Progenitor cell of endocrine pancreas (in vitro differentiated cells): ENCODE measurements around the gene C1orf198. TPM values are rescaled to one million over a fixed set of nuclear protein-coding genes. Genes with fewer than 3 reads are reported as not detected.

Experiments
- DNase-seq: peaks from one replicate; pipeline ENCODE4 v3.0.0; 2021; ENCODE audit warnings: low spot score; ENCODE audit not compliant: unreplicated experiment
- H3K27ac Mint-ChIP-seq: 2 replicates; pipeline ENCODE4 v1.8.0; 2021; ENCODE audit warnings: mild to moderate bottlenecking, moderate library complexity, mixed read lengths
- H3K27me3 Mint-ChIP-seq: 2 replicates; pipeline ENCODE4 v1.8.0; 2021; ENCODE audit warnings: mixed read lengths
- H3K36me3 Mint-ChIP-seq: 2 replicates; pipeline ENCODE4 v1.8.0; 2022; ENCODE audit warnings: mixed read lengths; ENCODE audit not compliant: insufficient read depth
- H3K4me1 Mint-ChIP-seq: 2 replicates; pipeline ENCODE4 v1.8.0; 2021; ENCODE audit warnings: low read depth, mixed read lengths
- H3K4me3 Mint-ChIP-seq: 2 replicates; pipeline ENCODE4 v1.8.0; 2021; ENCODE audit warnings: low read depth, mild to moderate bottlenecking, moderate library complexity, mixed read lengths
- H3K9me3 Mint-ChIP-seq: 2 replicates; pipeline ENCODE4 v1.8.0; 2021; ENCODE audit warnings: low read depth, mixed read lengths
- total RNA-seq: library from RNA; stranded (reverse); gene quantifications from 2 replicates; pipeline ENCODE4 v1.2.1, GENCODE V29; 2021
- TF ChIP-seq, protein P1 (sequence below): fragments of 200-600 bp; sonication (generic); IDR thresholded peaks from one replicate; pipeline ENCODE4 v1.5.0; 2021; ENCODE audit warnings: antibody characterized with exemption, mild to moderate bottlenecking; ENCODE audit not compliant: unreplicated experiment

C1orf198 gene
- total RNA-seq, 1 donor from 2014 or later = 70.1 TPM

DNA sequence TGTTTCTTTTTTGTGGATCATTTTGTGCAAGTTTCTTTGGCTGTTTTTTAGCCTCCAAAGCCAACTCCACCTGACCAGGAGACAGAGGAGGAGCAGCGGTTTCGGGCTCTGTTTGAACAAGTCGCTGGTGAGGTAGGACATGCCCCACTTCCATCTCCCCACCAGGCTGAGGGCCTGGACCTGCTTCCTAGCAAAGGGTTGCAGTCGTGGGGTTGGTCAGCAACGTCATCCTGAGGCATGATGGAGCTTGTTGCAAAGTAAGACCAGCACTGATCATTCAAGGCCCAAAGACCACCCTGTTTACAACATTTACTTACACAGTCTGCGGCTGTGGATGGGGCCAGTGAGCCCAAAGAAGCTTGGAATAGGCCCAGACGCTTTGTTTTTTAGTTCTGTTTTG lies 80.8 kb downstream of the C1orf198 start:
- peaks cover 5% of the 10 kb centered on the region for H3K36me3 Mint-ChIP-seq
- DNase-seq = no peak
- TF ChIP-seq, protein P1, sequence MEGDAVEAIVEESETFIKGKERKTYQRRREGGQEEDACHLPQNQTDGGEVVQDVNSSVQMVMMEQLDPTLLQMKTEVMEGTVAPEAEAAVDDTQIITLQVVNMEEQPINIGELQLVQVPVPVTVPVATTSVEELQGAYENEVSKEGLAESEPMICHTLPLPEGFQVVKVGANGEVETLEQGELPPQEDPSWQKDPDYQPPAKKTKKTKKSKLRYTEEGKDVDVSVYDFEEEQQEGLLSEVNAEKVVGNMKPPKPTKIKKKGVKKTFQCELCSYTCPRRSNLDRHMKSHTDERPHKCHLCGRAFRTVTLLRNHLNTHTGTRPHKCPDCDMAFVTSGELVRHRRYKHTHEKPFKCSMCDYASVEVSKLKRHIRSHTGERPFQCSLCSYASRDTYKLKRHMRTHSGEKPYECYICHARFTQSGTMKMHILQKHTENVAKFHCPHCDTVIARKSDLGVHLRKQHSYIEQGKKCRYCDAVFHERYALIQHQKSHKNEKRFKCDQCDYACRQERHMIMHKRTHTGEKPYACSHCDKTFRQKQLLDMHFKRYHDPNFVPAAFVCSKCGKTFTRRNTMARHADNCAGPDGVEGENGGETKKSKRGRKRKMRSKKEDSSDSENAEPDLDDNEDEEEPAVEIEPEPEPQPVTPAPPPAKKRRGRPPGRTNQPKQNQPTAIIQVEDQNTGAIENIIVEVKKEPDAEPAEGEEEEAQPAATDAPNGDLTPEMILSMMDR = no peak
- H3K9me3 Mint-ChIP-seq = peaks cover 10% of the 10 kb centered on the region
- no peaks in the 10 kb centered on the region for H3K27me3 Mint-ChIP-seq
- H3K4me3 Mint-ChIP-seq = no peak overlapping the region
- H3K27ac Mint-ChIP-seq = no peak overlapping the region
- peaks cover 26% of the 10 kb centered on the region for H3K4me1 Mint-ChIP-seq

Other genes starting within 250 kb of the C1orf198 start
- 45.2 and 48.3 TPM in 2 replicates for gene COG2, start 226.0 kb downstream of the C1orf198 start, total RNA-seq
- 12.5 and 13.5 TPM in 2 replicates for gene AGT, start 154.4 kb downstream of the C1orf198 start, total RNA-seq
- gene CAPN9, start 121.1 kb downstream of the C1orf198 start, total RNA-seq = 6.4 and 8.7 TPM in 2 replicates
- gene TTC13, start 110.3 kb upstream of the C1orf198 start, total RNA-seq = 22.3 and 26.9 TPM in 2 replicates
- 14.4 and 16.6 TPM in 2 replicates for gene ARV1, start 110.6 kb upstream of the C1orf198 start, total RNA-seq
- 20.9 and 21.5 TPM in 2 replicates for gene FAM89A, start 171.7 kb upstream of the C1orf198 start, total RNA-seq